ENCODE measurements around the gene CD4. TPM values are rescaled to one million over a fixed set of nuclear protein-coding genes. Genes with fewer than 3 reads are reported as not detected.

CD4 gene
- total RNA-seq, 1 donor from 2014 or later, result 0.75 TPM

DNA sequence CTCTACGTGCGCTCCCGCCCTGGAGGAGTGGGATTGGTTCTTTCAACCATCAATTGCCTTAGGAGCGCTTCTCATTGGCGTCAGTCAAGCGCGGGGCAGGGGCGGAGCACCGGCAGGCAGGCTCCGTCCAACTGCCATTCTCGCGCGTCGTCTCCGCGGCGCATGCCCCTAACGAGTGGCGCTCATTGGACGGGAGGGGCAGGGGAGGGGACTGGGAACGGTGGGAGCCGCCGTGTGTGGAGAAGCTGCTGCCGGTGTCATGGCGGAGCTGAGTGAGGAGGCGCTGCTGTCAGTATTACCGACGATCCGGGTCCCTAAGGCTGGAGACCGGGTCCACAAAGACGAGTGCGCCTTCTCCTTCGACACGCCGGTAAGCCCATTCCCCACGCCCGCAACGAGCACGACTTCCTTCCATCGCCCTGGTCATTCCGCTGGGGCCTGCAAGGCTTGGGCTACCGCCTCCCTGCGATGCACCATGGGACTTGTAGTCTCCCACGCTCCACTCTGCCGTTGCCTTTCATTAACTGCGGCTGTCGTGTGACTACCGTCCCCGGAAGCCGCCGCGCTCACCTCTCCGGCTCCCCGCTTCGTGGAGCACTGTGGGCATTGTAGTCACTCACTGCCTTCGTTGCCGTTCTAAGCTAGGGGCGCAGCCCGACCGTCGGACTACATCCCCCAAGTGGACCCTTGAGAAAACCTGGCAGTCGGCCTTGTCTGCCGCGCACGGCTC, 62.8 kb downstream of the CD4 start, which contains the start of gene USP5:
USP5 (plus strand) TSS at position 230 of the 730 bp plus-strand sequence; CDS start at position 260, 30 bp downstream.
- peak within 1 kb of the TSS; percentile 97 for H3K4me3 ChIP-seq (ENCODE audit: low read depth, low read length)
- peak; percentile 93 for DNase-seq (ENCODE audit: low read depth)
- TF ChIP-seq, protein P1, sequence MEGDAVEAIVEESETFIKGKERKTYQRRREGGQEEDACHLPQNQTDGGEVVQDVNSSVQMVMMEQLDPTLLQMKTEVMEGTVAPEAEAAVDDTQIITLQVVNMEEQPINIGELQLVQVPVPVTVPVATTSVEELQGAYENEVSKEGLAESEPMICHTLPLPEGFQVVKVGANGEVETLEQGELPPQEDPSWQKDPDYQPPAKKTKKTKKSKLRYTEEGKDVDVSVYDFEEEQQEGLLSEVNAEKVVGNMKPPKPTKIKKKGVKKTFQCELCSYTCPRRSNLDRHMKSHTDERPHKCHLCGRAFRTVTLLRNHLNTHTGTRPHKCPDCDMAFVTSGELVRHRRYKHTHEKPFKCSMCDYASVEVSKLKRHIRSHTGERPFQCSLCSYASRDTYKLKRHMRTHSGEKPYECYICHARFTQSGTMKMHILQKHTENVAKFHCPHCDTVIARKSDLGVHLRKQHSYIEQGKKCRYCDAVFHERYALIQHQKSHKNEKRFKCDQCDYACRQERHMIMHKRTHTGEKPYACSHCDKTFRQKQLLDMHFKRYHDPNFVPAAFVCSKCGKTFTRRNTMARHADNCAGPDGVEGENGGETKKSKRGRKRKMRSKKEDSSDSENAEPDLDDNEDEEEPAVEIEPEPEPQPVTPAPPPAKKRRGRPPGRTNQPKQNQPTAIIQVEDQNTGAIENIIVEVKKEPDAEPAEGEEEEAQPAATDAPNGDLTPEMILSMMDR (conservative IDR thresholded peaks at IDR 0.05; ENCODE audit: low read depth, low read length), result no peak

DNA sequence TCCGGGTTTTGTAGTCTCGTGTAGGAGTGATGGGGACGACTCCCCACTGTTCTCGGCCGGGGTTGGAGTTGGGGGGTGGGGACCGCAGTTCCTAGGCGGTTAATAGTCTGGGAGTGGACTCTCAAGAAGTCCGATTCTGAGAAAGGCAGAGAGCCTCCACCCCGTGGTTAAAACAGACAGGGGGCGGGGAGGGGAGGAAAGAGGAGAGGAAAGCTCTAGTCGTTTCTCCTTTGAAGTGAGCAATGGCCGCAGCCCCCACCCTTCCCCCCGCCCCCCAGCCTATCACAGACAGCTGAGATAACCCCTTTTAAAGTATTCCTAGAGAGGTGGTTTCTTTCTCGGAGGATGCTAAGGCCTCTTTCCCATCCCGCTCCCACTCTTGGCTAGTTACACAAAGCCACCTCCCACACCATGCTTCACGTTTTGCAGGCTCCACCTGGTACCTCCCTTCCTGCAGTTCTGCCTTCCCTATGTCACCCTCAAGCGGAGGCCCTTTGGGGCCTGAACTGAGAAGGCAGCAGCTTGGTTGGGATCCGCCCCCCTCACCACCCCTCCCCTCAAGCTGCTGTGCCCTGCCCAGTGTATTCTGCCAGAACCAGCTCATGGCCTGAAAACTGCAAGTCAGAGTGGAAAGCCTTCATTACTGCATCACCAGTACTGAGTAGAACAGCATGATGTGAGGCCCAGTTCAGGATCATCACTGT, 63.5 kb downstream of the CD4 start:
- H3K4me3 ChIP-seq (ENCODE audit: low read depth, low read length), result peak overlapping the region; percentile 97
- no peak for DNase-seq (ENCODE audit: low read depth)
- TF ChIP-seq, protein P1 (conservative IDR thresholded peaks at IDR 0.05; ENCODE audit: low read depth, low read length), result no peak

DNA sequence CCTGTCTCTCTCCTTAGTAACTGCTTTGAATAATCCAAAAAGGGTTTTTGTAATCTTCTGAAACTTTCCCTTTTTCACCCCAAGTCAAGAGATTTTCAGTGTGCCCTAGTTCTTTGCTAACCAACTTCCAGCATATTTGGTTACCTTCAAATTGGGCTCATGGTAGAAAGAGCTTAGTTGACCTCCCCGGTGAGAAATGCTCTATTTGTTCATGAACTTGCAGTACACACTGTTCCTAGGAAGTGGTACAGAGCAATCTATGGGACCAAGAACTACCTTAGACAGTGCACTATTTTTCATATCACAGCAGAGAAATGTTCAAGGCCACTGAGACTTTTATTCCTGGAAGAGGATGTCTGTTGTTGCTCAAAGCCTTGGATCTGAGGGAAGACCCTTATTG, 64.3 kb downstream of the CD4 start:
- H3K4me3 ChIP-seq (ENCODE audit: low read depth, low read length), result peak overlapping the region; percentile 97
- DNase-seq (ENCODE audit: low read depth), result no peak
- TF ChIP-seq, protein P1 (conservative IDR thresholded peaks at IDR 0.05; ENCODE audit: low read depth, low read length), result no peak

DNA sequence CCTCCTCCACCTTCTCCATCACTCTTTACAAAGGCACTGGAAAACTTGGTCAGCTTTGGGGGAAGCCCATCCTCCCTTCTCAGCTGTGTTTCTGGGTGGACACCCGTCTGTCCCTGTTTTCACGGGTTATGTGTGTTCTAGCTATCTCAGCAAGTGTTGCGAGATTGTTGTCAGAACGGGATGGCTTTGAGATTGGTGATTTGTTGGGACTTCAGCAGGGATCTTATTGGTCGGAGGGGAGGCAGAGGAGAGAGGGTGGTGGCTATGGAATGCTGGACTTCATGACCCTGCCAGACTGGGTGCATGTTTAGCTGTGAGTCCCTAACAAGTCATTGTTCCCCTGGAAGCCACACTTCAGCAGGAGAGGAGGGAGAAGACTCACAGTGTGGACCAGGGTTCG, 64.7 kb downstream of the CD4 start:
- DNase-seq (ENCODE audit: low read depth), result no peak
- no peak overlapping the region for H3K4me3 ChIP-seq (ENCODE audit: low read depth, low read length)
- TF ChIP-seq, protein P1 (conservative IDR thresholded peaks at IDR 0.05; ENCODE audit: low read depth, low read length), result no peak

DNA sequence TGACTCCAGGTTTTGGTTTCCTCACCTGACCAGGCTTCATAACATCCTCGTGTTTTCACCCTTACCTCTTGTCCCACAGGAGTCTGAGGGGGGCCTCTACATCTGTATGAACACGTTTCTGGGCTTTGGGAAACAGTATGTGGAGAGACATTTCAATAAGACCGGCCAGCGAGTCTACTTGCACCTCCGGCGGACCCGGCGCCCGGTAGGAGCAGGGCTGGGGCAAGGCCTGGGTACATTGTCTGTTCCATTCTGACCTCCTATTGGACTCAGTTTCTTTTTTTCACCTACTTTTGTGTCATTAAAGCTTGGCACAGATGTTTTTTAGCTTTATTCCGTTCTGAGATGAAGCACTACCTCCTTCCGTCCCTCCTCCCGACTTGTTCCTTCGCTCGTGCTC, 66.0 kb downstream of the CD4 start:
- TF ChIP-seq, protein P1 (conservative IDR thresholded peaks at IDR 0.05; ENCODE audit: low read depth, low read length), result no peak

DNA sequence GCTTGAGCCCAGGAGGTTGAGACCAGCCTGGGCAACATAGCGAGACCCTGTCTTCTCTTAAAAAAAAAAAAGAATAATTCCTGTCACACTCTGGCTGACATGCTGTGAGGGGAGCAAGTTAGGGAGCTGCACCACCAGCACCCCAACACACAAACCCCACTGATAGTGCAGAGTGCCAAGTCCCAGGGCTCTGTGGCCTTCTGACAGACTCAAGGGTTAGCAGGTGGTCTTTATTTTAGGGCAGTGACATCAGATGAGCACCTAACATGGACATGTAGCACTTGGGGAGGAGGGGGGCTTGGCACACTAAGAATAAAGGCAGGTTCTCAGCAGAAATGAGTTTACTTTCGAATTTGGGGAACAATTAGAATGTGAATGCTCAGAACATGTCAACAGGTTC, 69.5 kb downstream of the CD4 start:
- no peak for DNase-seq (ENCODE audit: low read depth)
- TF ChIP-seq, protein P1 (conservative IDR thresholded peaks at IDR 0.05; ENCODE audit: low read depth, low read length), result no peak
- H3K4me3 ChIP-seq (ENCODE audit: low read depth, low read length), result no peak overlapping the region

More for the DNA sequence above, 66.0 kb downstream of the CD4 start:
- H3K4me3 ChIP-seq (ENCODE audit: low read depth, low read length), result no peak overlapping the region
- DNase-seq (ENCODE audit: low read depth), result no peak

All from epithelial cell of proximal tubule (primary cell).